ENCODE results near the gene HNRNPH1.
"Not testable (repeated sequence)": the region's sequence is repeated elsewhere in the genome, so short reads cannot be mapped to it uniquely, and the experiment has no call there.

HNRNPH1 gene

GRCh38 chr5:179639296-179639695, 15.8 kb upstream of the HNRNPH1 start:
- H3K9ac ChIP-seq (ENCODE audit: low read depth, low read length) = not testable (repeated sequence)

GRCh38 chr5:179634370-179635172, 11.1 kb upstream of the HNRNPH1 start:
- not testable (repeated sequence) for H3K36me3 ChIP-seq (ENCODE audit: insufficient read depth, low read length); H3K9me3 ChIP-seq (ENCODE audit: control insufficient read depth, insufficient read depth, low read length); H3K4me1 ChIP-seq (ENCODE audit: insufficient read depth, low read length); H3K9ac ChIP-seq (ENCODE audit: low read depth, low read length)

More at GRCh38 chr5:179639296-179639695, 15.8 kb upstream of the HNRNPH1 start:
- not testable (repeated sequence) for H3K4me1 ChIP-seq (ENCODE audit: insufficient read depth, low read length); H3K36me3 ChIP-seq (ENCODE audit: insufficient read depth, low read length); H3K9me3 ChIP-seq (ENCODE audit: control insufficient read depth, insufficient read depth, low read length)

- H3K9ac ChIP-seq (ENCODE audit: low read depth, low read length) = peak overlapping the region; percentile 28; the same call in 1 of the 2 replicates
Measured at GRCh38 chr5:179633501-179634369, 10.3 kb upstream of the HNRNPH1 start.

GRCh38 chr5:179624841-179625271, 1.4 kb upstream of the HNRNPH1 start:
- Histone ChIP-seq H3K9ac (ENCODE audit: low read depth, low read length) (peak overlapping the region; percentile 92; the same call in 1 of the 2 replicates), H3K36me3 (ENCODE audit: insufficient read depth, low read length) (peaks cover 19% of the 10 kb centered on the region), H3K4me1 (ENCODE audit: insufficient read depth, low read length) (peaks cover 11% of the 10 kb centered on the region), H3K9me3 (ENCODE audit: control insufficient read depth, insufficient read depth, low read length) (no peaks in the 10 kb centered on the region)

More at GRCh38 chr5:179633501-179634369, 10.3 kb upstream of the HNRNPH1 start:
- H3K36me3 ChIP-seq (ENCODE audit: insufficient read depth, low read length); H3K9me3 ChIP-seq (ENCODE audit: control insufficient read depth, insufficient read depth, low read length); H3K4me1 ChIP-seq (ENCODE audit: insufficient read depth, low read length): not testable (repeated sequence)

- Histone ChIP-seq H3K36me3 (ENCODE audit: insufficient read depth, low read length) (peaks cover 22% of the 10 kb centered on the region), H3K9ac (ENCODE audit: low read depth, low read length) (peak overlapping the region; percentile 92), H3K4me1 (ENCODE audit: insufficient read depth, low read length) (peaks cover 11% of the 10 kb centered on the region), H3K9me3 (ENCODE audit: control insufficient read depth, insufficient read depth, low read length) (no peaks in the 10 kb centered on the region)
Measured at GRCh38 chr5:179623906-179624741, 653 bp upstream of the HNRNPH1 start.

GRCh38 chr5:179621551-179622214, 1.8 kb downstream of the HNRNPH1 start:
- Histone ChIP-seq H3K9me3 (ENCODE audit: control insufficient read depth, insufficient read depth, low read length) (no peaks in the 10 kb centered on the region), H3K9ac (ENCODE audit: low read depth, low read length) (peak overlapping the region; percentile 74), H3K36me3 (ENCODE audit: insufficient read depth, low read length) (peaks cover 46% of the 10 kb centered on the region), H3K4me1 (ENCODE audit: insufficient read depth, low read length) (peaks cover 11% of the 10 kb centered on the region)

GRCh38 chr5:179620703-179621350, 2.6 kb downstream of the HNRNPH1 start:
- H3K36me3 ChIP-seq (ENCODE audit: insufficient read depth, low read length) = peaks cover 52% of the 10 kb centered on the region
- H3K4me1 ChIP-seq (ENCODE audit: insufficient read depth, low read length) = peaks cover 11% of the 10 kb centered on the region
- H3K9me3 ChIP-seq (ENCODE audit: control insufficient read depth, insufficient read depth, low read length) = no peaks in the 10 kb centered on the region
- peak overlapping the region; percentile 74; the same call in 1 of the 2 replicates for H3K9ac ChIP-seq (ENCODE audit: low read depth, low read length)

- H3K4me1 ChIP-seq (ENCODE audit: insufficient read depth, low read length) = peaks cover 11% of the 10 kb centered on the region
- no peaks in the 10 kb centered on the region for H3K9me3 ChIP-seq (ENCODE audit: control insufficient read depth, insufficient read depth, low read length)
- H3K36me3 ChIP-seq (ENCODE audit: insufficient read depth, low read length) = peaks cover 57% of the 10 kb centered on the region
- H3K9ac ChIP-seq (ENCODE audit: low read depth, low read length) = no peak overlapping the region
Measured at GRCh38 chr5:179620293-179620692, 3.2 kb downstream of the HNRNPH1 start.

- Histone ChIP-seq H3K9me3 (ENCODE audit: control insufficient read depth, insufficient read depth, low read length) (no peaks in the 10 kb centered on the region), H3K36me3 (ENCODE audit: insufficient read depth, low read length) (peaks cover 63% of the 10 kb centered on the region), H3K9ac (ENCODE audit: low read depth, low read length) (no peak overlapping the region), H3K4me1 (ENCODE audit: insufficient read depth, low read length) (peaks cover 11% of the 10 kb centered on the region)
Measured at GRCh38 chr5:179619776-179620175, 3.7 kb downstream of the HNRNPH1 start.

- Histone ChIP-seq H3K36me3 (ENCODE audit: insufficient read depth, low read length) (peaks cover 65% of the 10 kb centered on the region), H3K4me1 (ENCODE audit: insufficient read depth, low read length) (peaks cover 11% of the 10 kb centered on the region), H3K9ac (ENCODE audit: low read depth, low read length) (no peak overlapping the region)
Measured at GRCh38 chr5:179618923-179619554, 4.4 kb downstream of the HNRNPH1 start.

GRCh38 chr5:179617930-179618329, 5.5 kb downstream of the HNRNPH1 start:
- no peak overlapping the region for H3K9ac ChIP-seq (ENCODE audit: low read depth, low read length)
- H3K9me3 ChIP-seq (ENCODE audit: control insufficient read depth, insufficient read depth, low read length) = no peaks in the 10 kb centered on the region
- H3K4me1 ChIP-seq (ENCODE audit: insufficient read depth, low read length) = peaks cover 11% of the 10 kb centered on the region
- peaks cover 75% of the 10 kb centered on the region for H3K36me3 ChIP-seq (ENCODE audit: insufficient read depth, low read length)

More at GRCh38 chr5:179618923-179619554, 4.4 kb downstream of the HNRNPH1 start:
- no peaks in the 10 kb centered on the region for H3K9me3 ChIP-seq (ENCODE audit: control insufficient read depth, insufficient read depth, low read length)

- Histone ChIP-seq H3K36me3 (ENCODE audit: insufficient read depth, low read length) (peaks cover 80% of the 10 kb centered on the region), H3K4me1 (ENCODE audit: insufficient read depth, low read length) (peaks cover 7% of the 10 kb centered on the region; the same call in 1 of the 2 replicates), H3K9me3 (ENCODE audit: control insufficient read depth, insufficient read depth, low read length) (no peaks in the 10 kb centered on the region), H3K9ac (ENCODE audit: low read depth, low read length) (no peak overlapping the region)
Measured at GRCh38 chr5:179616002-179616594, 7.4 kb downstream of the HNRNPH1 start.

Data from ES-I3 (cell line).